GM12874 (cell line): Measurements from ENCODE around the gene ZNF287.

Experiments
- TF ChIP-seq, protein P1 (sequence below): IDR thresholded peaks from 2 replicates; pipeline ENCODE4 v1.5.1; 2011; ENCODE audit warnings: low read depth, mild to moderate bottlenecking, control low read depth, low read length, moderate library complexity; ENCODE audit not compliant: insufficient read depth

The ZNF287 gene

GRCh38 chr17:16568541-16569357 lies at the start of gene ZNF287:
TSS of gene ZNF287 (minus strand) at chr17:16569204. CDS start at chr17:16567731, 1,473 bp downstream.
- TF ChIP-seq, protein P1, sequence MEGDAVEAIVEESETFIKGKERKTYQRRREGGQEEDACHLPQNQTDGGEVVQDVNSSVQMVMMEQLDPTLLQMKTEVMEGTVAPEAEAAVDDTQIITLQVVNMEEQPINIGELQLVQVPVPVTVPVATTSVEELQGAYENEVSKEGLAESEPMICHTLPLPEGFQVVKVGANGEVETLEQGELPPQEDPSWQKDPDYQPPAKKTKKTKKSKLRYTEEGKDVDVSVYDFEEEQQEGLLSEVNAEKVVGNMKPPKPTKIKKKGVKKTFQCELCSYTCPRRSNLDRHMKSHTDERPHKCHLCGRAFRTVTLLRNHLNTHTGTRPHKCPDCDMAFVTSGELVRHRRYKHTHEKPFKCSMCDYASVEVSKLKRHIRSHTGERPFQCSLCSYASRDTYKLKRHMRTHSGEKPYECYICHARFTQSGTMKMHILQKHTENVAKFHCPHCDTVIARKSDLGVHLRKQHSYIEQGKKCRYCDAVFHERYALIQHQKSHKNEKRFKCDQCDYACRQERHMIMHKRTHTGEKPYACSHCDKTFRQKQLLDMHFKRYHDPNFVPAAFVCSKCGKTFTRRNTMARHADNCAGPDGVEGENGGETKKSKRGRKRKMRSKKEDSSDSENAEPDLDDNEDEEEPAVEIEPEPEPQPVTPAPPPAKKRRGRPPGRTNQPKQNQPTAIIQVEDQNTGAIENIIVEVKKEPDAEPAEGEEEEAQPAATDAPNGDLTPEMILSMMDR, result no peak

GRCh38 chr17:16617481-16618060 lies 48.6 kb upstream of the ZNF287 start:
- TF ChIP-seq, protein P1, result no peak

GRCh38 chr17:16599537-16599936 lies 30.5 kb upstream of the ZNF287 start:
- TF ChIP-seq, protein P1, result no peak

- TF ChIP-seq, protein P1, result no peak
Observed at GRCh38 chr17:16593356-16594102, 24.5 kb upstream of the ZNF287 start.

DNA sequence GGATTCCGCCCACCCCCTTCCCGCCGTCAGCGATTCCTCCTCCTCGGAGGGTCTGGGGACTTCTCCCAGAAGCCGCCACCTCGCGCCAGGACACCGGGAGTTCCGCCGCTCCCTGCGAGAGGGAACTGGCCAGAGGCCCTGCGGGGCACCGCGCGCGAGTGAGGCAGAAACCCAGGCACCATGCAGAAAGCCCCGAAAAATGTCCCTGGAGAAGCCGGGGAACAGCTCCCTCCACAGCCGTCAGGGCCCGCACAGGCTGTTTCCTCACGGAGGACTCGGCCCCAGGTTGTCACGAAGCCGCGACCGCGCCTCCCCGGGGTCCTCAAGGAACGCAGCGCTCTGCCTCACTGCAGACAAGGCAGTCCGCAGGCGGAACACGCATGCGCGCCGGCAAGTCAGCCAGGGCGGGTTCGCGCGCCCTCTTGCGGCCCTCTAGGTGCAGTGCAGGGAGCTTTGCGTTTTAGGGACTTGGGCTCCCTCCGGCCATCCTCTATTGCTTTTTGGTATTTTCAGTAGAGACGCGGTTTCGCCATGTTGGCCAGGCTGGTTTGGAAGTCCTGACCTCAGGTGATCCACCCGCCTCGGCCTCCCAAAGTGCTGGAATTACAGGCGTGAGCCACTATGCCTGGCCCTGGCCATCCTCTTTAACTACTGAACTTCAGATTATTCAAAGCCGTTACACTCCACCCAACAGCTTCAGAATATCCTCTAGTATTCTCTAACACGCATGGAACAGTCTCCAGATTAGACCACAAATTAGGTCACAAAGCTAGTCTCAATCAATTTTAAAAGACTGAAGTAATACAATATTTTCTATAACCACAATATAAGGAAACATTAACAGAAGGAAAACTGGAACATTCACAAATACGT lies 20.3 kb upstream of the ZNF287 start:
- TF ChIP-seq, protein P1, result peak; percentile 99

GRCh38 chr17:16585796-16586195 lies 16.8 kb upstream of the ZNF287 start:
- TF ChIP-seq, protein P1, result no peak
